ENCODE data around the gene SLC22A16. TPM values are rescaled to one million over a fixed set of nuclear protein-coding genes. Genes with fewer than 3 reads are reported as not detected.
A peak's percentile ranks its signal among the peaks of the same experiment; 100 is the strongest.

The SLC22A16 gene
- total and polyA plus RNA-seq, 2 of the 8 experiments (the other 6 are each of a cell fraction or from before 2014, with no cell fraction given): not detected

- CTCF ChIA-PET (ENCODE audit: partially characterized antibody): no interaction called here
- Histone ChIP-seq H4K5ac (ENCODE audit: insufficient read length, low read depth, low read length) (no peak overlapping the region), H3K4me1 (replicated peaks in 1 of 4; ENCODE audit: control insufficient read depth in 3 of 4, insufficient read depth in 4 of 4, low read length in 3 of 4) (peaks cover 0 to 2% (median 0%) of the 10 kb centered on the region in 4 experiments; a peak in 2 of 7 replicates), H3K9ac (replicated peaks in 1 of 4; ENCODE audit: extremely low read depth in 1 of 4, low read depth in 3 of 4, low read length in 3 of 4) (no peak overlapping the region), H3K79me2 (ENCODE audit: control insufficient read depth in 1 of 2, insufficient read depth in 2 of 2, low read length in 2 of 2) (no peaks in the 10 kb centered on the region), H2BK15ac (ENCODE audit: low read length) (no peak overlapping the region), H3K27ac (ENCODE audit: low read depth, low read length) (no peak overlapping the region), H2BK5ac (ENCODE audit: low read depth, low read length) (no peak overlapping the region), H3K4me2 (ENCODE audit: insufficient read depth in 1 of 2, low read depth in 2 of 2, low read length in 2 of 2) (no peak overlapping the region), H2BK120ac (replicated peaks; ENCODE audit: low read depth, low read length) (no peak overlapping the region), H3K4ac (replicated peaks; ENCODE audit: insufficient read length, low read depth, low read length) (no peak overlapping the region), H4K8ac (ENCODE audit: extremely low read depth, insufficient read depth, low read length) (no peak overlapping the region), H2AK5ac (ENCODE audit: low read depth, low read length) (no peak overlapping the region), H4K91ac (replicated peaks; ENCODE audit: insufficient read length, low read length) (no peak overlapping the region), H3K23ac (ENCODE audit: insufficient read length) (no peak overlapping the region), H4K20me1 (replicated peaks in 1 of 2; ENCODE audit: control insufficient read depth in 1 of 2, insufficient read depth in 2 of 2, low read length in 2 of 2) (no peaks in the 10 kb centered on the region), H3K23me2 (ENCODE audit: low read depth, low read length) (no peaks in the 10 kb centered on the region), H2AFZ (ENCODE audit: low read length) (0 out of 2 replicates have a peak overlapping the region, but pooled peaks have one; percentile 25), H3K56ac (replicated peaks; ENCODE audit: insufficient read length, low read depth, low read length) (no peak overlapping the region), H2BK20ac (ENCODE audit: low read length) (no peak overlapping the region), H2BK12ac (ENCODE audit: low read depth, low read length) (no peak overlapping the region), H3K14ac (ENCODE audit: insufficient read length) (no peak overlapping the region), H3K36me3 (ENCODE audit: control insufficient read depth in 2 of 4, insufficient read depth in 4 of 4, low read length in 3 of 4) (no peaks in the 10 kb centered on the region), H3K9me3 (ENCODE audit: insufficient read depth in 2 of 2, low read depth in 1 of 2, low read length in 1 of 2) (no peaks in the 10 kb centered on the region), H3K79me1 (ENCODE audit: low read depth, low read length) (no peaks in the 10 kb centered on the region), H3K18ac (ENCODE audit: extremely low read depth, low read length) (no peak overlapping the region), H3K27me3 (replicated peaks in 1 of 4; ENCODE audit: control insufficient read depth in 3 of 4, extremely low read depth in 1 of 4, insufficient read depth in 3 of 4, low read length in 3 of 4) (no peaks in the 10 kb centered on the region), H3K4me3 (ENCODE audit: extremely low read depth in 1 of 4, insufficient read depth in 2 of 4, low read depth in 3 of 4, low read length in 4 of 4) (no peak overlapping the region)
- no peak for DNase-seq (ENCODE audit: low read depth in 1 of 2, low spot score in 2 of 2)
- no peak for TF ChIP-seq EGR1 (IDR thresholded peaks at IDR 0.05; ENCODE audit: borderline replicate concordance, low read depth, low read length)
- no peak for TF ChIP-seq SIX5 (IDR thresholded peaks at IDR 0.05; ENCODE audit: low read depth, low read length)
- POLR2A ChIA-PET (ENCODE audit: partially characterized antibody): no interaction called here
- 78% methylated on average over 4 of the region's 4 CpGs; no CpG with 5 or more reads in 1 of the 2 experiments for WGBS, 2 experiments (ENCODE audit: extremely low coverage in 1 of 2, insufficient coverage in 1 of 2, insufficient read length in 1 of 2, insufficient replicate concordance in 2 of 2, low coverage in 1 of 2, low lambda C conversion rate in 2 of 2, missing lambda C conversion rate in 1 of 2)
- no peak for FAIRE-seq
Observed at GRCh38 chr6:110523451-110524021, 47.1 kb upstream of the SLC22A16 start.
